HG02642 (cell line): ENCODE data around the gene THSD7A.
A peak's percentile ranks its signal among the peaks of the same experiment; 100 is the strongest.

ENCODE experiments used
- ATAC-seq: cut with Tn5 transposase; IDR thresholded peaks from one replicate; pipeline ENCODE4 v1.9.1; 2021; ENCODE audit warnings: mild to moderate bottlenecking; ENCODE audit not compliant: unreplicated experiment, poor library complexity

THSD7A gene

DNA sequence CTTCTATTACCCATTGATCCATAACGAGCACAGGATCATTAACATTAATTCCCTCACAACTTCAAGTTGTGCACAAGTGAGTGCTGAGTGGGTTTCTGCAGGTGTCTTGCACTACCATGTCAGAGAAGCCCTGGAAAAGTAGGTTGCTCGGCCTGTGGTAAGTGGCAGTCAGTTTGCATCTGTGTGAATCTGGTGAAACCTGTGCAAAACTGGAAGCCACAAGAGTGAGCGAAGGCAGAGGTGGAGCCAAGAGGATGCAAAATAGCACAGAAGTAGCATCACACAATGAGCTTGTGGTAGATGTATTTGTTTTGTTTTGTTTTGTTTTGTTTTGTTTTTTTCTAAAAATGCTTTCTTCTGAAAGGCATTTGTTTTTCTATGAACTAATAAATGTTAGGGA lies 181.5 kb downstream of the THSD7A start:
- no peak for ATAC-seq

DNA sequence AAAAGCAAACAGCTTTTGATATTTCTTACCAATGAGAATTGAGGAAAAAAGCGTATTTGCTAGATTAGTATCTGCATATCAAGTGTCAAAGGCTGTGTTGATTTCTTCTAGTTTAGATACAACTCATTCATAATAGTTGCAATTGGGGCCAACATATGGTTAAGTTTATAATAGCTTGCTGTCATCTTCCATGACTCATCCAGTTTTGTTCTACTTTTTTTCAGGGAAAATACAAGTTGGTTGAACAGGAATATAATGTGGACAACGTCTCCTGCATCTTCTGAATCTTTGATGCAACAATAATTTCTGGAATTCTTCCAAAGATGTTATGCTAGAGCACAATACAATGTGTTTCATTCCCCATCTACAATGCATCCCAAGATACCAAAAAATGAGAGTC lies 182.0 kb downstream of the THSD7A start:
- no peak for ATAC-seq

DNA sequence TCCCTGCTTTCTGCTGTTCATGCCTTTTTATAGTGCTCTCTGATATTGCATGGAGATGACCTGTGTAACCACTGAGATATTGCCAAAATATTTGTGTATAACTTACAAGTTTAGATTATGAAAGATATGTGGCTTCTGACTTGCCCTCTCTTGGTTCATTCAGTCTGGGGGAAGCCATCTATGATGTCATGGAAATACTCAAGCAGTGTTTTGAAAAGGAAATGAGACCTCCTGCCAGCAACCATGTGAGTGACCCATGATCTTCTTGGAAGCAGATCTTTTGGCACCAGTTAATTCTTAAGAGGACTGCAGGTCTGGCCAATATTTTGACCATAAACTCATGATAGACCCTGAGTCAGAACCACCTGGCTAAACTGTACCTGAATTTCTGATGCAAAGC lies 183.0 kb downstream of the THSD7A start:
- ATAC-seq, result no peak

DNA sequence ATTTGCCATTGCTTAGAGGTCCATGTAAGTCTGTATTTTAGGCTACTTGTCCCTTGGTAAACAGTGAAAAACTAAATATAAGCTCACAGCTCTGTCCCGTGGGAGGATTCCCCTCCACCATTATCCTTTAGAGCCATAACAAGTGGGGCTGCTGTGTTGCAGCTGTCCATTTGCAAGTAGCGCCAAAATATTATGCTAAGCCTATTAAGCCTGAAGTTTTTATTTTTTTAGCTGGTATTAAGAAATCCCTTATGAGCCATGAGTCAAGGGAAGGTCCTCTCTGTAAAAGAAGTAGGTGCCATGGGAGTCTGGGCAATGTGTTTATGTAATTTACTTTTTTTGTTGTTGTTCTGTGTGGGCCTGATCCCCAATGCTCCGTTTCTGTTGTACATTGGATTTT lies 183.9 kb downstream of the THSD7A start:
- no peak for ATAC-seq

DNA sequence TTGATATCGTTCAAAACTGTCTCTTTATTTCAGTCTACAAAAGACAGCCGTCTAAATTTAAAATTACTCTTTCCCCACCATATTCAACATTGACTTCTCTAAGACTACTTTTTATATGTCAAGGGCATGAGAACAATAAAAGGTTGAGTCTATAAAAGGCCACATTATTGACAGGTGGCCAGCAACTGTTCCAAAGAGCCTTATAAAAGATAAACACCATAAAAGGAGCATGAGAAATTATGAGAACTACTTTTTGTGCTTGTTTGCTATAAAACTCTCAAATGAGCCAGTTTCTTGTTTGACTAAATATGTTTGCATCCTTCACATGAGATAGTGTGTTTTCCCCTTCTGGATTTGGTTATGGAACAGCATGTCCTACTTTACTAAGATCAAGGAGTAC lies 189.2 kb downstream of the THSD7A start:
- no peak for ATAC-seq

GRCh38 chr7:11642276-11642675 lies 189.7 kb downstream of the THSD7A start:
- no peak for ATAC-seq

DNA sequence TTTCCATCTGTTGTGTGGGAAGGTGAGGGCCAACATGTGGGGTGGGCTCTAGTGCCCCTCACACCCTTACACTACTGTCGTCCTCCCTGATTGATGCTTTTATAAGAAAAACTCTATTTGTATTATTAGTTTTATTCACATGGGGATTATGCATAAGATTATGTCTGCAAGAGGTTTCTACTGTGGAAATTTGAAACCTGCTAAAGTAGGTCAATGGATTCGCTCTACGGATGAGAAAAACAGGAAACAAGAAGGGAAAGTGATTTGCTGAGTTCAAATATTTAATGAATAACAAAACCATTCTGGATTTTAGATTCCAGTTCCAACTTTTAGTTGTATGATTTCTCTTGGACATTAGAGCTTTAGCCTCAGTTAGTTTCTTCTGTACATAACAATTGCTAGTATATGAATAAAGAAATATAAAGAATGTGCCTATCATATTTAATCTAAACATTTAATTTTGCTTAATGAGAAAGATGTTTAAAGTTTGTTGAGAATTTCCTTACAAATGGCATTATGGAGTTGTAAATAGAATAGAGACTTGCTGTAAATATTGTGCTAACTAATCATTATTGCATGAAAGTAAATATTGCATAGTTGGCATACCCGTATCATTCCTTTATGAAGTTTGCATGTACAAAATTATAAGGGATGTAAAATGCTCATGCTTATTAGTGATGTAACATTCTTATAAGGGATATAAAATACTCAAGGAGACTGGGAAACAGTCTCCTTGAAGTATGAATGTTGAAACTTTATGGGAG lies 193.8 kb downstream of the THSD7A start:
- ATAC-seq, result no peak

DNA sequence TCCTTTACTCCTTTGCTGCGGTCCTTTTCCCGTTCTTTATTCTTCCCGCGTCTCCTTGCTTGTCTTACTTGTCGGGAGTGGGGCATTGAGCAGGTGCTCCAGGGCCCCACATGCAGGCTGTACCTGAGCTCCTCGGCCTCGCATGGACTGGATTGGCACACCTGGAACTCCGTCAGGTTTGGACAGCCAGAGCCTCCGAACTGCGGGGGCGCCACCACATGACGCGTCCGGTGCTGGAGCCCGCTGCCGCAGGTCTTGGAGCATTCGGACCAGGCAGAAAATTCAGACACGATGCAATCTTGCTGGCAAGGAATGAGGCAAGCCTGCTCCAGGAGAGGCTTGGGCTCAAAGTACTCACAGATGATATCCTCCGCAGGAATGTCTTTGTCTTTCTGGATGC lies 195.7 kb downstream of the THSD7A start:
- no peak for ATAC-seq

DNA sequence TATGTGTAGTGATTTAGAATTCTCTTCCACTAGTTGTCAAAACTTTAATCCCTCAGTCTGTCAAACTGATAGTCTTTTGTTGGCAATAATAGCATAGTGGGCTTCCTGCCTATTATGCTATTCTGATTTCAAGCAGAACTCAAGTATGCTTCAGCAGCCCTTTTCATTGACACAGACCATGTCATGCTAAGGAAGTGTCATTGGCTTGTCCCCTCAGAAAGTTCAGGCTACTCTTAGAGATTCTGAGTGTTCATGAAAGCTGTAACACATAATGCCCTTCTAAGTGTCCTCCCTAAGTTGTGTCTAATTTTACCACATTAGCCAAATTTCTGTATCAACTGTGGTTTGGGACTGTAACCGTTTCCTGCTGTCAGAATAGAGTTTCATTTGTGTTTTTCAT lies 198.7 kb downstream of the THSD7A start:
- no peak for ATAC-seq

DNA sequence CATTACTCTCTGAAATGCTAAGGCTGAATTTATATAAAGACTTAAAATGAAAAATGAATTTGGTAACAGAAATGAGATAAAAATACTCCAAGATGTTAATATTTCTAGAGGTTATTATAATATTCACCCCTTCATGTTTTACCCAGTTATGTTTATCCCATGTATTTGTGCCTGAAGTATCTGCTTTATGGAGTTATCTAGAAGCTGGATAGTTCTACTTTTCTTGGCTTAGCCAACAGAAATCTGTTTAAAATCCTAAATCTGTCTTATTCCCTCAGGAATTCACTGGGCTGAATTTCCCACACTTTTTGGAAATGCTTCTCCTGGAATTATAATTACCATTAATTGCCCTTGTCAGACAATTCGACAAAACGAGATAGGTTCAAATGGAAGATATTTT lies 201.6 kb downstream of the THSD7A start:
- ATAC-seq, result no peak

DNA sequence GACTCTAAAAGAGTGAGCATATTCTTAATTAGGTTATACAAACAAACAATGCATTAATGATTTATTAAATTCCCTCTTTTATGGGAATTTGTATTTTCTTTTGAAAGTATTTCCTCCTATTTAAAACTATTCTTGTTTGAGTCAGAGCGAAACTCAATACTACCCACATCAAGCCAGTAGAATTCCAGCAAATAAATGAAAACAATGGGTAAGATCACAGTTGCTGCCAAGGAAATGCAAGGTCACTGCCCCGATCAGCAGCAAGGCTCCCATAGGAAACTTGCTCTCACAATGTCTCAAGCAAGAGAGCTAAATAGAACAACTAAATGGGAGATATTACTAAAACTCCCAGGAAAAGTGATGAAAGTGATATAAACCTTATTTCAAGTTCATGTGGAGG lies 206.3 kb downstream of the THSD7A start:
- no peak for ATAC-seq

GRCh38 chr7:11623093-11623678 lies 208.8 kb downstream of the THSD7A start:
- no peak for ATAC-seq

DNA sequence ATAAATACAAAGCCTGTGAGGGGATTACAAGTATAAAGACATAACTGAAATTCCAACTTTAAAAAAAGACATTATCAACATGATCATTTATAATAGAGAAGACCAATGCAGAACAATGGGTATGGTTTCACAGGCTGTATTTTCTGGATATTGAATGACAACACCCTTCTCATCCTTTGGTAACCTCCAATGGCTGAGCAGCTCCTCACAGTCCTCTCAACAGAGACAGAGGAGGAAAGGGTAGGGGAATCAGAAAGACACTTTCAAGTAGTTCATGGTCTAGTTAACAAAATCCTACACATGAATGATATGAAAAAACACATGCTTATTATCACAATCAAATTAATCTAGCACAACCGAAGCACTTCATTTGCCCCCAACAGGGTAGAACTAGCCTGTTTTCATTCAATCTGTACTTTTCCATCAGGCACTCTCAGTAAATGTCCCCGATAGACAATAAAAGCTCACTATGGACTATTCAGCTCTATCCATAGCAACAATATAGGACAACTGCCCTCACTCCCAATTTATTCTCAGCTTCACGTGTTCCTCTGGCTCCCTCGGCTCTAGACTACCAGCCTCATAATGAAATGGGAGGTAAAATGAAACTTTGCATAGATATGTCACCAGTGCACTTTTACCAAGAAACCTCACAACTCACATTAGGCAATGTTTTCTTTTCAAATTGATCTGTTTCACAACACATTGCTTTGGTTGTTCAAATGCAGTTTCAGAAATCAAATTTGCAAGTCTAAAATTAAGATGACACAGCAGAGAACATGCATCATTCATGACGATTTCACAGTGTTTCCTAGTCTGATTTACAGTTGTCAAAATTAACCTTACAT lies 211.4 kb downstream of the THSD7A start:
- ATAC-seq, result no peak

- ATAC-seq, result no peak
Observed at GRCh38 chr7:11616466-11616865, 215.5 kb downstream of the THSD7A start.

- no peak for ATAC-seq
Observed at GRCh38 chr7:11615174-11615573, 216.8 kb downstream of the THSD7A start.

- peak; percentile 92 for ATAC-seq
Observed at GRCh38 chr7:11613292-11613930, 218.6 kb downstream of the THSD7A start.

DNA sequence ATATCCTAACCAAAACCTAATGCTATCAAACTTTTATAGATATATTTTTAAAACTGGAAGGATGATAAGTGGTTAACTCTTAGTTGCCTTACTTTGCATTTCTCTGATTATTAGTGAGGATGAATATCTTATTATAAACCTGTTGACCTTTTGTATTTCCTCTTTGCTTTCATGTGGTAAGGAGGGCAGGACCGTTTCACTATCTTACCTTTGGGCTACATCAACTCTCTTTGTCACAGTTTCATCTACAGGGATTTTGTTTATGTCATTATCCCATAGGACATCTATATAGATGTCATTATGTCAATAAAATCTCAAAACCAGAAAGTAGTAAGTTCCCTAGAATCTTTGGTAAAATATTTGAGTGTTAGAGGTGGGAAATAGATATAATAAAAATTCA lies 219.3 kb downstream of the THSD7A start:
- peak; percentile 35 for ATAC-seq

DNA sequence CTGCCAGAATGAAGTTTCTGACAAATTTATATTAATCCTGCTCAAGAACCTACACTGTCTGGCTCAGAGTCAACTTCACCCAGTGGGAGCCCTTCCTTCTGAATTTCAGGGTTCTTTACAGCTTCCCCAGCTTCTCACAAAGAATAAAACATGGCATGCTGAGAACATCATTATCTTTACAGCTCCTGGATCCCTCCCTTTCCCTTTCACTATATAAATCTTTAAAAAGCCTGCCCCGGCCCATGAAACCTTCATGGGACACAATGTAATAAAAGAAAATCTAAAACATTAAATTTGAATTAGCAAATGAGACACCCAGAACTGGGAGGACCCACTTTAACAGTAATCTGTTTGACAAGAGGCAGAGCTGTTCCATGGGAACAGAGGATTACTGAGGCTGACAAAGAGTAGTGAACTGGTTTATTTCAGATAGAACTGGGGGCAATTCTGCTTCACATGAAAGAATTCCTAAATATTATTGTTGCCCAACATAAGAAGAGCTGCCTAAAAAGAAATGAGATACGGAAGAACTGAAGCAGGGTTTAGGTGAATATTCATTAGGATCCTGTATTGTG lies 222.8 kb downstream of the THSD7A start:
- ATAC-seq, result no peak

- ATAC-seq, result no peak
Observed at GRCh38 chr7:11607686-11608085, 224.3 kb downstream of the THSD7A start.

DNA sequence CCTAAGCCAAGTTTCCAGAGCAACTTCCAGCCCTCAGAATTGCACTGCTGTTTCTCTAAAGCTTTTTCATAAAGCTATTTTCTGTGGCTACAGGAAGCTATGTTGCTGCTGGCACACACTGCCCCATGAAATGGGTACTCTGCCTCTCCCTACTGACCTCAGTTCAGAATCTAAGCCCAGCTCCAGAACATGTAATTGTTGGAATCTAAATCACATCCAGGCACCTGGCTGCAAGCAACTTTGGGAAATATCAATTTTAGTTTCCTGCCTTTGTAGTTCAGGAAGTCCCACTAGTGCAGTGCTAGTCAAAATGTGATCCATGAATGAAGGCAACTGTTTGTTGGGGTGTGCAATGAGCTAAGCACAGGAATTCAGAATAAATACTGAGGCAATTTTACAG lies 226.2 kb downstream of the THSD7A start:
- ATAC-seq, result no peak

DNA sequence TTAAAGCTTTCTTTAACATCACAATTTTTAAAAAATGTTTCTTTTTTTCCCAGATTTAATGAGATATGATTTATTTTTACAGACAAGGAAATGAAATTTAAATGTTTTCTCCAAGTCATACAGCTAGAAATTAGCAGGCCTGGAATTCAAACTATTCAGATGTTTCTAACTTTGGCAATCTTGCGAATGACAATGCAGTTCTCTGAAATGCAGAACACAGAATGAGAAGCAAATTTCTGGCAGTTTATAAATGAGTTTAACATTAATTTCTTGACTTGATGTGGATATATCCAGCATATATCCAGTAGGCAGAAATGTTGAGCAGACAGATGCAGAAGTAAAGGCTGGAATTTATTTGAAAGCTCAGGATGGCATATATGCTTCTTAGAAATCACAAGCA lies 227.5 kb downstream of the THSD7A start:
- ATAC-seq, result no peak
